ENCODE data around the gene GPR143.

GPR143 gene

GRCh38 chrX:9767375-9767774, 1.7 kb upstream of the GPR143 start:
- DNase-seq, result no peak

GRCh38 chrX:9765072-9765736, 443 bp downstream of the GPR143 start:
- no peak for DNase-seq

GRCh38 chrX:9759337-9759736, 6.3 kb downstream of the GPR143 start:
- no peak for DNase-seq

GRCh38 chrX:9758021-9758638, 7.5 kb downstream of the GPR143 start:
- DNase-seq, result no peak

GRCh38 chrX:9757366-9757765, 8.3 kb downstream of the GPR143 start:
- DNase-seq, result no peak

- no peak for DNase-seq
These were observed 16.4 kb downstream of the GPR143 start for GRCh38 chrX:9749146-9749692.

- no peak for DNase-seq
These were observed 18.0 kb downstream of the GPR143 start for GRCh38 chrX:9747644-9748043.

GRCh38 chrX:9746148-9746888, 19.3 kb downstream of the GPR143 start:
- DNase-seq, result no peak

- DNase-seq, result peak in 1 of 5 experiments; percentile 56
These were observed 20.1 kb downstream of the GPR143 start for GRCh38 chrX:9745417-9746115.

- no peak for DNase-seq
These were observed 26.5 kb downstream of the GPR143 start for GRCh38 chrX:9739130-9739529.

GRCh38 chrX:9738151-9738550, 27.5 kb downstream of the GPR143 start:
- no peak for DNase-seq

GRCh38 chrX:9737363-9737762, 28.3 kb downstream of the GPR143 start:
- no peak for DNase-seq

GRCh38 chrX:9730752-9731151, 34.9 kb downstream of the GPR143 start:
- peak in 1 of 5 experiments; percentile 36 for DNase-seq

GRCh38 chrX:9730078-9730477, 35.6 kb downstream of the GPR143 start:
- no peak for DNase-seq

GRCh38 chrX:9729171-9729885, 36.3 kb downstream of the GPR143 start:
- DNase-seq, result no peak

- no peak for DNase-seq
These were observed 37.4 kb downstream of the GPR143 start for GRCh38 chrX:9728261-9728660.

- no peak for DNase-seq
These were observed 40.9 kb downstream of the GPR143 start for GRCh38 chrX:9724711-9725110.

GRCh38 chrX:9717376-9717775, 48.3 kb downstream of the GPR143 start:
- DNase-seq, result no peak

GRCh38 chrX:9710332-9710731, 55.3 kb downstream of the GPR143 start:
- DNase-seq, result peak in 1 of 5 experiments; percentile 12

- peak; percentile 53 to 81 (median 62) for DNase-seq
These were observed 56.6 kb downstream of the GPR143 start for GRCh38 chrX:9708923-9709553.

- DNase-seq, result no peak
These were observed 57.6 kb downstream of the GPR143 start for GRCh38 chrX:9708086-9708485.

All from T-helper 2 cell (primary cell).